Neural cell (in vitro differentiated cells): Measurements from ENCODE around the gene GAS7. TPM values are rescaled to one million over a fixed set of nuclear protein-coding genes. Genes with fewer than 3 reads are reported as not detected.

Experiments used
- H2AFZ ChIP-seq: fragments of 200-600, 300-800 bp; sonication (generic), shearing (Covaris generic); 2 replicates; pipeline ENCODE4 v1.6.0; 2014; ENCODE audit warnings: low read depth, mild to moderate bottlenecking, antibody characterized with exemption, low read length, moderate library complexity
- H3F3A ChIP-seq: fragments of 200-600 bp; shearing (Covaris generic); 2 replicates; pipeline ENCODE4 v1.6.1; 2016; ENCODE audit warnings: mild to moderate bottlenecking, moderate library complexity, mixed read lengths, antibody characterized with exemption, low read length; ENCODE audit not compliant: insufficient read depth, poor library complexity, severe bottlenecking
- H3K27ac ChIP-seq: fragments of 200-600, 300-800 bp; sonication (generic), shearing (Covaris generic); 2 replicates; pipeline ENCODE4 v1.5.1; 2014; ENCODE audit warnings: mild to moderate bottlenecking, low read length, moderate library complexity
- H3K27me3 ChIP-seq: fragments of 300-800, 200-600 bp; sonication (generic), shearing (Covaris generic); 2 replicates; pipeline ENCODE4 v1.6.0; 2014; ENCODE audit warnings: mild to moderate bottlenecking, low read depth, low read length, moderate library complexity; ENCODE audit not compliant: insufficient read depth
- H3K36me3 ChIP-seq: fragments of 300-800, 200-600 bp; sonication (generic), shearing (Covaris generic); 2 replicates; pipeline ENCODE4 v1.5.1; 2014; ENCODE audit warnings: mild to moderate bottlenecking, antibody characterized with exemption, low read length, moderate library complexity; ENCODE audit not compliant: insufficient read depth
- H3K4me2 ChIP-seq: fragments of 300-800, 200-600 bp; sonication (generic), shearing (Covaris generic); 2 replicates; pipeline ENCODE4 v1.6.0; 2014; ENCODE audit warnings: mild to moderate bottlenecking, low read length
- H3K4me3 ChIP-seq: fragments of 300-800, 200-600 bp; sonication (generic), shearing (Covaris generic); 2 replicates; pipeline ENCODE4 v1.5.1; 2014; ENCODE audit warnings: mild to moderate bottlenecking, low read length, moderate library complexity
- H3K79me2 ChIP-seq: fragments of 200-600 bp; shearing (Covaris generic); replicated peaks from 2 replicates; pipeline ENCODE4 v1.6.0; 2014; ENCODE audit warnings: mild to moderate bottlenecking, low read length, moderate library complexity; ENCODE audit not compliant: insufficient read depth
- H3K9ac ChIP-seq: fragments of 300-800, 200-600 bp; sonication (generic), shearing (Covaris generic); 2 replicates; pipeline ENCODE4 v1.6.1; 2016; ENCODE audit warnings: mild to moderate bottlenecking, low read length, mixed read lengths
- H3K9me2 ChIP-seq: fragments of 200-600 bp; shearing (Covaris generic); 2 replicates; pipeline ENCODE4 v1.6.1; 2016; ENCODE audit warnings: mild to moderate bottlenecking, low read length, mixed read lengths; ENCODE audit not compliant: insufficient read depth
- H3K9me3 ChIP-seq: fragments of 200-600, 300-800 bp; sonication (generic), shearing (Covaris generic); 2 replicates; pipeline ENCODE4 v1.6.1; 2016; ENCODE audit warnings: mild to moderate bottlenecking, mixed run types, low read length, moderate library complexity, mixed read lengths
- H4K20me1 ChIP-seq: fragments of 200-600 bp; shearing (Covaris generic); 2 replicates; pipeline ENCODE4 v1.6.1; 2016; ENCODE audit warnings: mild to moderate bottlenecking, mixed run types; ENCODE audit not compliant: insufficient read depth
- CTCF ChIP-seq: fragments of 450-650 bp; IDR thresholded peaks from 2 replicates; pipeline ENCODE4 v1.5.1; 2014; ENCODE audit warnings: antibody characterized with exemption, mild to moderate bottlenecking, moderate library complexity; ENCODE audit not compliant: poor library complexity, severe bottlenecking
- EP300 ChIP-seq: fragments of 450-650 bp; conservative IDR thresholded peaks from 2 replicates; pipeline ENCODE4 v1.6.1; 2014; ENCODE audit warnings: antibody characterized with exemption, mild to moderate bottlenecking, moderate library complexity; ENCODE audit not compliant: poor library complexity, severe bottlenecking
- EZH2 ChIP-seq: fragments of 200-600, 300-800 bp; shearing (Covaris generic), sonication (generic); IDR thresholded peaks from 2 replicates; pipeline ENCODE4 v1.6.1; 2014; ENCODE audit warnings: antibody characterized with exemption, low read length, borderline replicate concordance, mild to moderate bottlenecking; ENCODE audit not compliant: insufficient read depth, poor library complexity, severe bottlenecking
- MXI1 ChIP-seq: fragments of 450-650 bp; conservative IDR thresholded peaks from 2 replicates; pipeline ENCODE4 v1.6.1; 2014; ENCODE audit warnings: antibody characterized with exemption, mild to moderate bottlenecking; ENCODE audit not compliant: poor library complexity, severe bottlenecking
- POLR2AphosphoS5 ChIP-seq: IDR thresholded peaks from 2 replicates; pipeline ENCODE4 v1.6.1; 2012
- RAD21 ChIP-seq: fragments of 450-650 bp; conservative IDR thresholded peaks from 2 replicates; pipeline ENCODE4 v1.6.1; 2014; ENCODE audit warnings: antibody characterized with exemption, mild to moderate bottlenecking, moderate library complexity
- SMC3 ChIP-seq: fragments of 450-650 bp; conservative IDR thresholded peaks from 2 replicates; pipeline ENCODE4 v1.6.1; 2014; ENCODE audit warnings: antibody characterized with exemption, mild to moderate bottlenecking, moderate library complexity; ENCODE audit not compliant: poor library complexity
- TAF1 ChIP-seq: IDR thresholded peaks from 2 replicates; pipeline ENCODE4 v1.6.1; 2012; ENCODE audit warnings: low read depth
- polyA plus RNA-seq: library from polyadenylated mRNA; depleted of rRNA; stranded (reverse); fragments of >200 nt; gene quantifications from 2 replicates; pipeline ENCODE4 v1.2.3, GENCODE V29; 2014
- TF ChIP-seq, protein P1 (sequence below): IDR thresholded peaks from 2 replicates; pipeline ENCODE4 v1.6.1; 2012; ENCODE audit warnings: borderline replicate concordance

The GAS7 gene
- polyA plus RNA-seq, 1 donor from 2014 or later, result 23.6 TPM

- no peaks in the 10 kb centered on the region for H3K27me3 ChIP-seq
- no peak overlapping the region for H3K4me2 ChIP-seq
- H3K9me2 ChIP-seq, result no peaks in the 10 kb centered on the region
- no peaks in the 10 kb centered on the region for H4K20me1 ChIP-seq
- H3K36me3 ChIP-seq, result no peaks in the 10 kb centered on the region
- H3K27ac ChIP-seq, result no peak overlapping the region
- no peak overlapping the region for H3K9ac ChIP-seq
- H3K4me3 ChIP-seq, result no peak overlapping the region
- no peaks in the 10 kb centered on the region for H3K79me2 ChIP-seq
- TF ChIP-seq RAD21 (no peak), MXI1 (no peak), SMC3 (no peak), POLR2AphosphoS5 (no peak), TAF1 (no peak), EP300 (no peak), EZH2 (no peak), CTCF (no peak)
- TF ChIP-seq, protein P1, sequence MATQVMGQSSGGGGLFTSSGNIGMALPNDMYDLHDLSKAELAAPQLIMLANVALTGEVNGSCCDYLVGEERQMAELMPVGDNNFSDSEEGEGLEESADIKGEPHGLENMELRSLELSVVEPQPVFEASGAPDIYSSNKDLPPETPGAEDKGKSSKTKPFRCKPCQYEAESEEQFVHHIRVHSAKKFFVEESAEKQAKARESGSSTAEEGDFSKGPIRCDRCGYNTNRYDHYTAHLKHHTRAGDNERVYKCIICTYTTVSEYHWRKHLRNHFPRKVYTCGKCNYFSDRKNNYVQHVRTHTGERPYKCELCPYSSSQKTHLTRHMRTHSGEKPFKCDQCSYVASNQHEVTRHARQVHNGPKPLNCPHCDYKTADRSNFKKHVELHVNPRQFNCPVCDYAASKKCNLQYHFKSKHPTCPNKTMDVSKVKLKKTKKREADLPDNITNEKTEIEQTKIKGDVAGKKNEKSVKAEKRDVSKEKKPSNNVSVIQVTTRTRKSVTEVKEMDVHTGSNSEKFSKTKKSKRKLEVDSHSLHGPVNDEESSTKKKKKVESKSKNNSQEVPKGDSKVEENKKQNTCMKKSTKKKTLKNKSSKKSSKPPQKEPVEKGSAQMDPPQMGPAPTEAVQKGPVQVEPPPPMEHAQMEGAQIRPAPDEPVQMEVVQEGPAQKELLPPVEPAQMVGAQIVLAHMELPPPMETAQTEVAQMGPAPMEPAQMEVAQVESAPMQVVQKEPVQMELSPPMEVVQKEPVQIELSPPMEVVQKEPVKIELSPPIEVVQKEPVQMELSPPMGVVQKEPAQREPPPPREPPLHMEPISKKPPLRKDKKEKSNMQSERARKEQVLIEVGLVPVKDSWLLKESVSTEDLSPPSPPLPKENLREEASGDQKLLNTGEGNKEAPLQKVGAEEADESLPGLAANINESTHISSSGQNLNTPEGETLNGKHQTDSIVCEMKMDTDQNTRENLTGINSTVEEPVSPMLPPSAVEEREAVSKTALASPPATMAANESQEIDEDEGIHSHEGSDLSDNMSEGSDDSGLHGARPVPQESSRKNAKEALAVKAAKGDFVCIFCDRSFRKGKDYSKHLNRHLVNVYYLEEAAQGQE, result no peak
- no peak overlapping the region for H2AFZ ChIP-seq
- no peaks in the 10 kb centered on the region for H3F3A ChIP-seq
- no peaks in the 10 kb centered on the region for H3K9me3 ChIP-seq
Observed at GRCh38 chr17:10041287-10041612, 157.2 kb downstream of the GAS7 start.

DNA sequence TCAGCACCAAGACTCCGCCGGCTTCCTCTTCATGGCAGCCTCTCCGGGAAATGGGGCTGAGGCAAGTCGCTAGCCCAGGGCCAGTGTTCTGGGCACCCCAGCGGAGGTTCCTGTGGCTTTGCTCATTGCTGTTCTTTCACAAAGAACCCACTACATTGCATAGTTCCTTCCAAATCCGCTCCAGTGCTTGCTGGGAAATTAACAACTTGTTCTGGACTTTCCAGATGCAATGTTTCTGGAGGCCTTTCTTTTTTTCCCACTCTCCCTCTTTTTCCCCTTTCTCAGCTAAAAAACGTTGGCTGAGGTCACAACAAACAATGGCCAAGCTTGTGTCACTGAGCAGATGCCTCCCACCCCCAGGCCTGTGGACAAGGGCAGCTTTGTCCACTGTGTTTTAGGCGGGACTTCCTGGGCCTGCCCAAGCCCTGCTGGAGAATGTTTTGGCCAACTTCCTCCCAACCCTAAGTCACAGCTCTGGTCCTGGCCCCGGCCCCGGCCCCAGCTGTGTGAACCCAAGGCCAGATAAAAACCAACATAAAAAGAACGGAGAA lies 161.8 kb downstream of the GAS7 start:
- Histone ChIP-seq H4K20me1 (no peaks in the 10 kb centered on the region), H3K27ac (no peak overlapping the region), H3K4me3 (no peak overlapping the region), H2AFZ (no peak overlapping the region), H3K4me2 (no peak overlapping the region), H3K9me2 (no peaks in the 10 kb centered on the region), H3K79me2 (no peaks in the 10 kb centered on the region), H3K9ac (no peak overlapping the region), H3K9me3 (no peaks in the 10 kb centered on the region), H3K36me3 (no peaks in the 10 kb centered on the region), H3F3A (no peaks in the 10 kb centered on the region), H3K27me3 (no peaks in the 10 kb centered on the region)
- TF ChIP-seq TAF1 (no peak), SMC3 (no peak), CTCF (no peak), POLR2AphosphoS5 (no peak)
